Gastrocnemius medialis (tissue), 4 donors: Measurements from ENCODE around the gene CACNA1B.

ENCODE experiments used
- CTCF ChIP-seq, 5 experiments: fragments of 450-650 bp in 3 of 5; fragments of 200-600 bp in 2 of 5; sonication (generic) in 2 of 5; IDR thresholded peaks in 4 of 5; conservative IDR thresholded peaks in 1 of 5; 1 replicate in 4 of 5; 2 replicates in 1 of 5; pipeline ENCODE4 v1.5.1; 2016 to 2019; ENCODE audit warnings: antibody characterized with exemption in 5 of 5, mild to moderate bottlenecking in 3 of 5, moderate library complexity in 3 of 5
- POLR2A ChIP-seq, 2 donors: fragments of 450-650 bp; IDR thresholded peaks; one replicate each; pipeline ENCODE4 v1.6.1; 2017; ENCODE audit warnings: antibody characterized with exemption in 2 of 2, mild to moderate bottlenecking in 2 of 2, moderate library complexity in 2 of 2

DNA sequence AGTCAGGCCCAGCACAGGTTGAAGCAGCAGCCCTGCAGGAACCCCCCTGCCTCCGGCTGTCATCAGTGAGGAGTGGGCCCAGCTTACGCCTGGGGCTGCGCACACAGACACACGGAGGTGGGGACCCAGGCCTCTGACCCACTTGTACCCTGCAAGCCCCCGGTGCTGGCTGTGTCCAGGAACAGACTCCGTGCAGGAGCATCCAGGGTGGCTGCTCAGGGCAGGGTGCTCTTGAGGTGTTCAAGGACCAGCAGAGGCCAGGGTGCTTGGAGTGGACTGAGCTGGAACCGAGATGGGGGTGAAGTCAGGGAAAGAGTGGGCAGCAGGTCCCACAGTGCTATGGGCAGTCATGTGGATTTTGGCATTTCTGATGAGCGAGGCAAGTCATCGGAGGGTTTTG is 199.5 kb downstream of the CACNA1B start:
- TF ChIP-seq CTCF (IDR thresholded peaks at IDR 0.05 in 4 of 5, conservative IDR thresholded peaks at IDR 0.05 in 1 of 5): no peak
- no peak for TF ChIP-seq POLR2A (IDR thresholded peaks at IDR 0.05)
